ENCODE measurements around the gene CLK2.

DNA sequence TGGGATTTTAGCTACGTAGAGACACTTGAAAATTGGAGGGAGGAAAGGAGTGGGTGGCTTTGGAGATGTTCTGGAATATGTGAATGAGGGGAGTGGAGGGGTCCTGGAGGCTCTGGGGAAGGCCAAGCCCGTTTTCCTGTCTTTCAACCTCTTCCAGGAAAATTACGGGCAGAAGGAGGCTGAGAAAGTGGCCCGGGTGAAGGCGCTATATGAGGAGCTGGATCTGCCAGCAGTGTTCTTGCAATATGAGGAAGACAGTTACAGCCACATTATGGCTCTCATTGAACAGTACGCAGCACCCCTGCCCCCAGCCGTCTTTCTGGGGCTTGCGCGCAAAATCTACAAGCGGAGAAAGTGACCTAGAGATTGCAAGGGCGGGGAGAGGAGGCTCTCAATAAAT, 46.9 kb upstream of the CLK2 start:
- TF ChIP-seq, protein P1, sequence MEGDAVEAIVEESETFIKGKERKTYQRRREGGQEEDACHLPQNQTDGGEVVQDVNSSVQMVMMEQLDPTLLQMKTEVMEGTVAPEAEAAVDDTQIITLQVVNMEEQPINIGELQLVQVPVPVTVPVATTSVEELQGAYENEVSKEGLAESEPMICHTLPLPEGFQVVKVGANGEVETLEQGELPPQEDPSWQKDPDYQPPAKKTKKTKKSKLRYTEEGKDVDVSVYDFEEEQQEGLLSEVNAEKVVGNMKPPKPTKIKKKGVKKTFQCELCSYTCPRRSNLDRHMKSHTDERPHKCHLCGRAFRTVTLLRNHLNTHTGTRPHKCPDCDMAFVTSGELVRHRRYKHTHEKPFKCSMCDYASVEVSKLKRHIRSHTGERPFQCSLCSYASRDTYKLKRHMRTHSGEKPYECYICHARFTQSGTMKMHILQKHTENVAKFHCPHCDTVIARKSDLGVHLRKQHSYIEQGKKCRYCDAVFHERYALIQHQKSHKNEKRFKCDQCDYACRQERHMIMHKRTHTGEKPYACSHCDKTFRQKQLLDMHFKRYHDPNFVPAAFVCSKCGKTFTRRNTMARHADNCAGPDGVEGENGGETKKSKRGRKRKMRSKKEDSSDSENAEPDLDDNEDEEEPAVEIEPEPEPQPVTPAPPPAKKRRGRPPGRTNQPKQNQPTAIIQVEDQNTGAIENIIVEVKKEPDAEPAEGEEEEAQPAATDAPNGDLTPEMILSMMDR (IDR thresholded peaks at IDR 0.05) = no peak
- no peak for TF ChIP-seq POLR2A (IDR thresholded peaks at IDR 0.05)
